ENCODE data around the gene ALDOC. TPM values are rescaled to one million over a fixed set of nuclear protein-coding genes. Genes with fewer than 3 reads are reported as not detected.
A peak's percentile ranks its signal among the peaks of the same experiment; 100 is the strongest.

Gene ALDOC
- total RNA-seq, 1 donor = 17.6 TPM

- H3K4me3 ChIP-seq (ENCODE audit: low read depth, low read length) = peak overlapping the region; percentile 86
- peak; percentile 89 for DNase-seq (ENCODE audit: low read depth)
- no peak for TF ChIP-seq CTCF (IDR thresholded peaks at IDR 0.05; ENCODE audit: insufficient read depth, low read length)
These were observed 22.9 kb upstream of the ALDOC start for GRCh38 chr17:28599311-28600184.

- peak; percentile 83 for DNase-seq (ENCODE audit: low read depth)
- TF ChIP-seq CTCF (IDR thresholded peaks at IDR 0.05; ENCODE audit: insufficient read depth, low read length) = no peak
- H3K4me3 ChIP-seq (ENCODE audit: low read depth, low read length) = peak within 1 kb of the TSS; percentile 86
These were observed 22.2 kb upstream of the ALDOC start, which contains the start of gene SPAG5 for GRCh38 chr17:28598799-28599310. Gene SPAG5, minus strand, starts transcription at chr17:28599025. Its CDS starts 79 bp downstream, at chr17:28598946.

- no peak for DNase-seq (ENCODE audit: low read depth)
- no peak for TF ChIP-seq CTCF (IDR thresholded peaks at IDR 0.05; ENCODE audit: insufficient read depth, low read length)
- H3K4me3 ChIP-seq (ENCODE audit: low read depth, low read length) = peak overlapping the region; percentile 86
These were observed 21.7 kb upstream of the ALDOC start for GRCh38 chr17:28598389-28598788.

GRCh38 chr17:28597606-28598383 is 21.1 kb upstream of the ALDOC start:
- H3K4me3 ChIP-seq (ENCODE audit: low read depth, low read length) = peak overlapping the region; percentile 86
- no peak for DNase-seq (ENCODE audit: low read depth)
- TF ChIP-seq CTCF (IDR thresholded peaks at IDR 0.05; ENCODE audit: insufficient read depth, low read length) = no peak

- no peak for DNase-seq (ENCODE audit: low read depth)
- no peak overlapping the region for H3K4me3 ChIP-seq (ENCODE audit: low read depth, low read length)
- TF ChIP-seq CTCF (IDR thresholded peaks at IDR 0.05; ENCODE audit: insufficient read depth, low read length) = no peak
These were observed 15.6 kb upstream of the ALDOC start for GRCh38 chr17:28592260-28592659.

GRCh38 chr17:28585851-28586250 is 9.2 kb upstream of the ALDOC start:
- no peak for TF ChIP-seq CTCF (IDR thresholded peaks at IDR 0.05; ENCODE audit: insufficient read depth, low read length)
- DNase-seq (ENCODE audit: low read depth) = no peak
- H3K4me3 ChIP-seq (ENCODE audit: low read depth, low read length) = no peak overlapping the region
